ENCODE results near the gene PHAF1.

GRCh38 chr16:67086822-67087221 lies 22.9 kb upstream of the PHAF1 start:
- TF ChIP-seq ZNF70 (CRISPR knock-in tag; IDR thresholded peaks at IDR 0.05), result no peak
- TF ChIP-seq PATZ1 (CRISPR knock-in tag; IDR thresholded peaks at IDR 0.05; ENCODE audit: borderline replicate concordance), result no peak
- no peak for TF ChIP-seq TSHZ2 (CRISPR knock-in tag; IDR thresholded peaks at IDR 0.05)
- no peak for TF ChIP-seq ESRRG (CRISPR knock-in tag; IDR thresholded peaks at IDR 0.05)
- no peak for TF ChIP-seq ZFP3 (CRISPR knock-in tag; IDR thresholded peaks at IDR 0.05)
- TF ChIP-seq BACH2 (CRISPR knock-in tag; IDR thresholded peaks at IDR 0.05; ENCODE audit: borderline replicate concordance), result no peak
